ENCODE results near the gene GCGR. TPM values are rescaled to one million over a fixed set of nuclear protein-coding genes. Genes with fewer than 3 reads are reported as not detected.
A peak's percentile ranks its signal among the peaks of the same experiment; 100 is the strongest.

Gene GCGR
- total RNA-seq, 1 donor from 2014 or later, result 109 TPM

- peak; percentile 35 for ATAC-seq
- no peak for DNase-seq (ENCODE audit: low spot score)
These were observed 8.0 kb downstream of the GCGR start for GRCh38 chr17:81811705-81812570.

GRCh38 chr17:81812571-81813370 lies 8.8 kb downstream of the GCGR start:
- ATAC-seq (no peak), DNase-seq (ENCODE audit: low spot score) (no peak)

GRCh38 chr17:81813371-81813684 lies 9.4 kb downstream of the GCGR start:
- DNase-seq (ENCODE audit: low spot score), result no peak
- ATAC-seq, result no peak

GRCh38 chr17:81813861-81814683 lies 10.1 kb downstream of the GCGR start:
- DNase-seq (ENCODE audit: low spot score) (no peak), ATAC-seq (no peak)

GRCh38 chr17:81814748-81815645 lies 11.0 kb downstream of the GCGR start:
- no peak for DNase-seq (ENCODE audit: low spot score)
- peak; percentile 40 for ATAC-seq

- ATAC-seq, result peak; percentile 24
- no peak for DNase-seq (ENCODE audit: low spot score)
These were observed 11.7 kb downstream of the GCGR start for GRCh38 chr17:81815646-81815986.

- DNase-seq (ENCODE audit: low spot score) (no peak), ATAC-seq (no peak)
These were observed 13.8 kb downstream of the GCGR start for GRCh38 chr17:81817758-81818147.

GRCh38 chr17:81819708-81820107 lies 15.8 kb downstream of the GCGR start:
- ATAC-seq (no peak), DNase-seq (ENCODE audit: low spot score) (no peak)

- DNase-seq (ENCODE audit: low spot score), result no peak
- ATAC-seq, result no peak
These were observed 17.2 kb downstream of the GCGR start for GRCh38 chr17:81821147-81821546.

GRCh38 chr17:81821603-81822311 lies 17.8 kb downstream of the GCGR start:
- DNase-seq (ENCODE audit: low spot score) (peak; percentile 95), ATAC-seq (peak; percentile 93)

GRCh38 chr17:81822312-81822637 lies 18.3 kb downstream of the GCGR start:
- no peak for ATAC-seq
- DNase-seq (ENCODE audit: low spot score), result no peak

- DNase-seq (ENCODE audit: low spot score) (no peak), ATAC-seq (no peak)
These were observed 19.3 kb downstream of the GCGR start for GRCh38 chr17:81822996-81823819.

- no peak for ATAC-seq
These were observed 20.0 kb downstream of the GCGR start for GRCh38 chr17:81823820-81824550.

GRCh38 chr17:81824595-81824994 lies 20.6 kb downstream of the GCGR start:
- no peak for ATAC-seq

More at GRCh38 chr17:81823820-81824550, 20.0 kb downstream of the GCGR start:
- DNase-seq (ENCODE audit: low spot score), result no peak

GRCh38 chr17:81825841-81826466 lies 22.0 kb downstream of the GCGR start:
- no peak for DNase-seq (ENCODE audit: low spot score)
- ATAC-seq, result no peak

More at GRCh38 chr17:81824595-81824994, 20.6 kb downstream of the GCGR start:
- no peak for DNase-seq (ENCODE audit: low spot score)

- DNase-seq (ENCODE audit: low spot score) (no peak), ATAC-seq (no peak)
These were observed 24.7 kb downstream of the GCGR start for GRCh38 chr17:81828656-81829055.

GRCh38 chr17:81829858-81830257 lies 25.9 kb downstream of the GCGR start:
- DNase-seq (ENCODE audit: low spot score), result no peak
- no peak for ATAC-seq

- DNase-seq (ENCODE audit: low spot score) (no peak), ATAC-seq (no peak)
These were observed 27.6 kb downstream of the GCGR start for GRCh38 chr17:81831563-81831956.
